ENCODE data around the gene ADRA2C.

DNA sequence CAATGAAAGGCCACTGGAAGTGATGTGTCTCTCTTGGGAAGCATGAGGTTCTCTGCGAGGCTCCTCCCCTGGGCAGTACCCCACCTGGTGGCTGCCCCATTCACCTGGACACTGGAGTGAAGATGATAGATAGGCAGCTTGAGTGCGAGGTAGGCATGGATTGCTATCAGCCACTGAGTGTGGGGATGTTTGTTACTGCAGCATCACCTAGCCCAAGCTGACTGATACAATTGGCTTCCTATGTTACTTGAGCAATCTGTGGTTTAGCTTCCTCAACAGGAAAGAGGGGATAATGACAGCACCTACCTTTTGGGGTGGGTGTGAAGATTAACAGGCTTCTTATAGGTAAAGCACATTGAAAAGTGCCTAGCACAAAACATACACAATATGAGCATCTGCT is 30.8 kb downstream of the ADRA2C start:
- TF ChIP-seq, protein P1, sequence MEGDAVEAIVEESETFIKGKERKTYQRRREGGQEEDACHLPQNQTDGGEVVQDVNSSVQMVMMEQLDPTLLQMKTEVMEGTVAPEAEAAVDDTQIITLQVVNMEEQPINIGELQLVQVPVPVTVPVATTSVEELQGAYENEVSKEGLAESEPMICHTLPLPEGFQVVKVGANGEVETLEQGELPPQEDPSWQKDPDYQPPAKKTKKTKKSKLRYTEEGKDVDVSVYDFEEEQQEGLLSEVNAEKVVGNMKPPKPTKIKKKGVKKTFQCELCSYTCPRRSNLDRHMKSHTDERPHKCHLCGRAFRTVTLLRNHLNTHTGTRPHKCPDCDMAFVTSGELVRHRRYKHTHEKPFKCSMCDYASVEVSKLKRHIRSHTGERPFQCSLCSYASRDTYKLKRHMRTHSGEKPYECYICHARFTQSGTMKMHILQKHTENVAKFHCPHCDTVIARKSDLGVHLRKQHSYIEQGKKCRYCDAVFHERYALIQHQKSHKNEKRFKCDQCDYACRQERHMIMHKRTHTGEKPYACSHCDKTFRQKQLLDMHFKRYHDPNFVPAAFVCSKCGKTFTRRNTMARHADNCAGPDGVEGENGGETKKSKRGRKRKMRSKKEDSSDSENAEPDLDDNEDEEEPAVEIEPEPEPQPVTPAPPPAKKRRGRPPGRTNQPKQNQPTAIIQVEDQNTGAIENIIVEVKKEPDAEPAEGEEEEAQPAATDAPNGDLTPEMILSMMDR (IDR thresholded peaks at IDR 0.05), result no peak
- no peak for TF ChIP-seq POLR2A (IDR thresholded peaks at IDR 0.05)

All from adrenal gland (tissue), 5 donors.